Measurements from ENCODE around the gene KCNJ4.
"Not testable (repeated sequence)": the region's sequence is repeated elsewhere in the genome, so short reads cannot be mapped to it uniquely, and the experiment has no call there.

KCNJ4 gene

DNA sequence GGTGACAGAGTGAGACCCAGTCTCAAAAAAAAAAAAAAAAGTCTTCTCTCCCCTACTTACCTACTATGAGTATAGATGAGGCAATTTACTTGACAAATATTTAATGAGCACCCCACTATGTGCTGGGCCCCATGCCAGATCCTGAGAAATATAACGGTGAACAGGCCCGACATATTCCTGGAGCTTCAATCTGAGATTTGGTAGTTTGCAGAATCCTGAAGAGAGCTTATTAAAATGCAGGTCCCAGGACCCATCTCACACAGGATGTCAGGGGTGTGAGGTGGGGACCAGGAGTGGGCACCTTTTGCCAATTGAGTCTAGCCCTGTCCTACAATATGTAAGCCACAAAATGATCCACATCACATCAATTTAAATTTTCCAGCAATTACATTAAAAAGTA is 44.0 kb downstream of the KCNJ4 start:
- no peak for DNase-seq

DNA sequence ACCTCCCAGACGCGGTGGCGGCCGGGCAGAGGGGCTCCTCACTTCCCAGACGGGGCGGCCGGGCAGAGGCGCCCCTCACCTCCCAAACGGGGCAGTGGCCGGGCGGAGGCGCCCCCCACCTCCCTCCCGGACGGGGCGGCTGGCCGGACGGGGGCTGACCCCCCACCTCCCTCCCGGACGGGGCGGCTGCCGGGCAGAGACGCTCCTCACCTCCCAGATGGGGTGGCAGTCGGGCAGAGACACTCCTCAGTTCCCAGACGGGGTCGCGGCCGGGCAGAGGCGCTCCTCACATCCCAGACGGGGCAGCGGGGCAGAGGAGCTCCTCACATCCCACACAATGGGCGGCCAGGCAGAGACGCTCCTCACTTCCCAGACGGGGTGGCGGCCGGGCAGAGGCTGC is 45.1 kb downstream of the KCNJ4 start:
- not testable (repeated sequence) for DNase-seq

GRCh38 chr22:38406617-38407016 is 48.4 kb downstream of the KCNJ4 start:
- DNase-seq: no peak

DNA sequence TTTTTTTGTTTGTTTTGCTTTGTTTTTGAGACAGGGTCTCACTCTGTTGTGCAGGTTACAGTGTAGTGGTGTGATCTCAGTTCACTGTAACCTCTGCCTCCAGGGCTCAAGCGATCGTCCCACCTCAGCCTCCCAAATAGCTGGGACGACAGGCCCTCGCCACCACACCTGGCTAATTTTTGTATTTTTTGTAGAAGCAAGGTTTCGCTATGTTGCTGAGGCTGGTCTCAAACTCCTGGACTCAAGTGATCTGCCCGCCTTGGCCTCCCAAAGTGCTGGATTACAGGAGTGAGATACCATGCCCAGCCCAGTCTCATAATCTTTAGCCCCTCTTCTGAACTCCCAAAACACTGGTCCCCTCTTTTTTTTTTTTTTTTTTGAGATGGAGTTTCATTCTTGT is 50.6 kb downstream of the KCNJ4 start:
- no peak for DNase-seq

GRCh38 chr22:38403812-38404211 is 51.2 kb downstream of the KCNJ4 start:
- DNase-seq: no peak

GRCh38 chr22:38402204-38402603 is 52.8 kb downstream of the KCNJ4 start:
- DNase-seq: no peak

DNA sequence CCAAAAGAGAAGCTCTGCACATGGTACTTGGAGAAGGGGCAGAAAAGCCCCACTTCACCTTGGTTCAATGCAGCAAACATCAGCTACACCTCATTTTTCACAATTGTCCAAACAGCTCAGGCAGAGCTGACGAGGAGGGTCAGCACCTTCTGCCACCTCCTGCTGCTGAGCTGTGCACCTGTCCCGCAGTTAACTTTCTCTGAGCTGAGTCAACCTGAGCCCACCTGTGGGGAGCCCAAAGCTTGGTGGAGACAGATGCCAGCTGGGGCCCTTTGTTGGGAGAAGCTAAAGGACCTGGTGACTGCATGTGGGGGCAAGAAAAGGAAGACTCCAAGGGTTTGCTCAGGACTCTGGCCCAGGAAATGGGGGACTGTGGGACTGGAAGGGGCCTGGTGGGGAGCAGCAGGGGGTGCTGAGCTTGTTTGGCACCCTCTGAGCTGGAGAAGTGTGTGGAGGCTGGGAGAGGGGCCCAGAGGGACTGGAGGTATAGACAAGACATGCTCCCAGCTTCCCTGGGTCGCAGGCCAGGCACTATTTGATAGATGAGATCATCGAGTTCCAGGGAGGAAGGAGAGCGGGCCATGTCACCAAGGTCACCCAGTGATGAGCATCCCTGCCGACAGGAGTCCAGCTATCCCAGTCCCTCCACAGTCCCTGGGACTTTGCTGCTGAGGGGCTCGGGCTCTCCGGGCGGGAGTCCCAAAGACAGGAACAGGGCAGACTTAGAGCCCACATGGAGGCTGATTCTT is 53.5 kb downstream of the KCNJ4 start:
- no peak for DNase-seq

GRCh38 chr22:38400256-38400655 is 54.7 kb downstream of the KCNJ4 start:
- not testable (repeated sequence) for DNase-seq

DNA sequence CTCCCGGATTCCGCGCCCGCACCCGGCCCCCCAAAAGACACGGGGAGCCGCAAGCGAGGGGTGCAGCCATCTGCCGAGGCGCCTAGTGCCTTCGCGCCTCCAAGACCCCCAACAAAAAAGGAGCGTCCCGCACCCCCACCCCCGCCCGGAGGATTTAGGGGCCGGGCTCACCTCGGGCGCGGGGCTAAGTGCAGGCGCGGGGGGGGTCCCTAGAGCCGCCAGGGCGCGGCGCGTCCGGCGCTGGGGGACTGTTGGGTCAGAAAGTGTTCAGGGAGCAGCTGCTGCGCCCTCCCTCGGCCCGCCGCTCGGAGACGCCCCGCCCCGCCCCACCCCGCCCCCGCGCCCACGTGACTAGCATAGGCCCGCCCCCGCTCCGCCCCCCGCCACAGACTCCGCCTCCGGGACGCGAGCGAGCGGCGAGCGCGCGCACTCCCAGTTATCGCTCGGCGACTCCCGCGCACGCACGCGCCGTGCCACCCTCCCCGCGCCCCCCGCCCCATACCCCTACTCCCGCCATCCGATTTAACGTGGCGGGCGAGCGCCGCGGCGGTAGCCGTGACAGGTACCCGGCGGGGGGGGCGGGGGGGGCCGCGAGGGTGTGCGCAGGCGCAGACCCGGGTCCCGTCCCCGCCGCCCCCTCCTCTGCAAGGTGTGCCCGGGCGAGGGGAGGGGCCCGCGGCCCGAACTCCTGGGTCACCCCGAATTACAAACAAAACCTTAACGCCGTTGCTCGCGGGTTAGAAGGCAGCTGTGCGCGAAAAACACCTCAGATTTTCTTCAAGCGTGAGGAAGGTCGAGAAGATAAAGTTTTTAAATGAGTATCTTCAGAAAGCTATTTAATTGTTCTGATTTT is 56.2 kb downstream of the KCNJ4 start:
- peak; percentile 88 for DNase-seq

GRCh38 chr22:38398181-38398608 is 56.8 kb downstream of the KCNJ4 start:
- DNase-seq: peak; percentile 77

DNA sequence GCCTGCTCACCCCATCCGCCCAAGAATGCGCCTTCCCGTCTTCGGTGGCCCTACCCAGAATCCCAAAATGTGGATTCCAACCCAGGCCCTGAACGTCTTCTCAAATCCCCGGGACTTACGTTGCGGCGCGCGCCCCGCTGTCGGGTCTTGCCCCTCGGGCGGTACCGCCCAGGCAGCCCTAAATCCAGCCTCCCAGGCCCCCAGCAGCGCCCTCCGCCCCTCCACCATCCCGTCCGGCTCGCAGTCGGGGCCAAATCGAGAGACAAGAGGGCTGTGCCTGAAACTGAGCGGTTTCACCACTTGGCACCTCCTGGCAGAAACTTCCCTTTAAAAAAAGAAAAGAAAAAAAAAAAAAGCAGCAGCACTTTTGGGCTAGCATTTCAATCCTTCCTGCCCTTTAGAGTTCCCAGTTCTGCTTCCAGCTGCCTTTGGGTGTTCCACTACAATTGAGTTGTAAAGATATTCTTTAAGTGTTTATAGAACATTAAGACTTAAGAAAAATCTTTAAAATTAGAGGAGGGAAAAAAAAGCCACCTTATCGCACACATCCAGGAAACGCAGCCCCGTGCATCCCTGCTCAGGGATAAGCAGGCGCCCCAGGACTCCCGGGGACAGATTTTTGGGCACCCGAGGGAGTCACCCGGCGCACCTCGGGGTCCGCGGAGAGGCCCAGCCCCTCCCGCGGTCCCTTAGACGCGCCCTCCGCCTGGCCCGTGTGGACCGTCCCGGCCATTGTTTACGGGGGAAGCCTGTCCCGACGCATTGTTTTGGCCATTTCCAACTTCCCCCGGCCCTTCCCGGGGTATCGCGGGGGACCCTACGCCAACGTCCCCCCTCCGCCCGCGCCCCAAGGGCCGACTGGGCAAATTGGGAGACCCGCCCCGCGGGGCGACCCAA is 57.6 kb downstream of the KCNJ4 start:
- peak; percentile 80 for DNase-seq

GRCh38 chr22:38396440-38397069 is 58.4 kb downstream of the KCNJ4 start:
- not testable (repeated sequence) for DNase-seq

DNA sequence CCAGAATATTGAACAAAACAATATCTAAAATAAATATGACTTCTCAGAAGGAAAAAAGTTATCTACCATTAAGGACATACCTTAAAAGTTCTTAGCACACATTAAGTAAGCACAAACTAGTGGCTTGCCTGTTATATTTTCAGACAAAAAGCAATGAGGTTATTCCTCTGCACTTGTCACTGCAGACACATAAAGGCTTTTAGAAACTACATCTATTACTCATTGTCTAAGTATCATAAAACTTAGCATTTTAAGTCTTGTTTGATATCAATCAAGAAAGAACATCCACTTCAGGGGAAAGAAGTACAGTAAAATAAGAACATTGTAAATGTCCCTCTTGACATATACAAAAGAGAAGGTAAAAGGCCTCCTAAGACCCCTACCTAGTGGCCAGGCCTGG is 59.1 kb downstream of the KCNJ4 start:
- DNase-seq: not testable (repeated sequence)

- peak; percentile 69 for DNase-seq
These were observed 59.9 kb downstream of the KCNJ4 start for GRCh38 chr22:38394929-38395624.

DNA sequence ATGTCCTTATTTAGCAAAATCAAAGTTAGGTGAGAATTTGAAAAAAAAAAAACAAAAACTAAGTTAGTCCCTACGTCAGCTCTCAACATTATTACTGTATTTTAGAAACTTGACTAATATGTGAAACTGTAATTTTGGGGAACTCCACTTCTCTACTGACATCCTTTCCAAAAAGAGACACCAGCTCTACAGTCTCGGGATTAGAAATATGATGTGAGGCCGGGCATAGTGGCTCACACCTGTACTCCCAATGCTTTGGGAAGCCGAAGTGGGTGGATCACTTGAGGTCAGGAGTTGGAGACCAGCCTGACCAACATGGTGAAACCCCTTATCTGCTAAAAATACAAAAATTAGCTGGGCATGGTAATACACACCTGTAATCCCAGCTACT is 65.6 kb downstream of the KCNJ4 start:
- not testable (repeated sequence) for DNase-seq

GRCh38 chr22:38388506-38389427 is 66.2 kb downstream of the KCNJ4 start:
- not testable (repeated sequence) for DNase-seq

GRCh38 chr22:38386918-38387317 is 68.1 kb downstream of the KCNJ4 start:
- DNase-seq: not testable (repeated sequence)

DNA sequence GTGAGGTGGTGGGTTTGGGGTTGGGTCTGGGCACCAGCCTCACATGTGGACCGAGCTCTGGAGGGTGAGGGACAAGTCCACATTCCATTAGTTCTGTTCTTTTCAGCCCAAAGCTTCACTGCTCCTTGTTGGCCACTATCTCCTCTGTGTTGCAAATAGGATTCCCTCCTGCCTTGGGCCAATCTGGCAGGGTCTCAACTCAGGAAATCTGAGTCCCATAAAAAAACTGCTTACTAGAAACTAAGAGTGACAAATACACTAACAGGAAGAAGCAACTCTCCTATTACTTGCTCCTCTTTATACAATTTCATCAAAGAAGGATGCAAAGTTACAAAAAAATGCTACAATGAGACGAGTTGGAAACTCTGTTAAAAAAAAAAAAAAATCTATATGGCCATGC is 71.6 kb downstream of the KCNJ4 start:
- no peak for DNase-seq

DNA sequence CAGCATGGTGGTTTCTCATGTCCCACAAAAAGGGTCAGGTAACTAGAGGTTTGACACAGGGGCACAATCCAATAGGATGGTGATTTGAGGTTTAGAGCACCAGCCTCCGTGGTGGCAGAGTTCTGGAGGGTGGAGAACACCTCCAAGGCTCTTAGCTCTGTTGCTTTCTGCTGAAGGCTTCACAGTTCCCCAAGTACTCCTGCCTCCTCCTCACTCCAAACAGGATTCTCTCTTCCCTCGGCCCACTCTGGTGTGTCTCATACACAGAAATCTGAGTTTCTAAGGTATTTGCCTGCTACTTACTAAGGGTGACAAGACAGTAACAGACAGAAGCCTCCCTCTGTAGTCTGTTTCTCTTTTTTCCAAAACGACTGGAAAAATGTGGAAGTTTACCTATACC is 73.6 kb downstream of the KCNJ4 start:
- DNase-seq: not testable (repeated sequence)

Measured in hematopoietic multipotent progenitor cell treated with erythropoietin and hydrocortisone succinate and interleukin-3 and kit ligand, for 4 days (in vitro differentiated cells).